ENCODE measurements around the gene ZNF322.

The ZNF322 gene

GRCh38 chr6:26588965-26589364 lies 70.6 kb downstream of the ZNF322 start:
- no peak for DNase-seq (ENCODE audit: low read depth)
